Activated T-cell treated with anti-CD3 and anti-CD28 coated beads, Interleukin-2, amount 50 U/mL, for 48 hours (primary cell): ENCODE data around the gene TTC14.
"Not testable (repeated sequence)": the region's sequence is repeated elsewhere in the genome, so short reads cannot be mapped to it uniquely, and the experiment has no call there.

Source experiments
- DNase-seq, 2 experiments: peaks; one replicate each; pipeline ENCODE4 v3.0.0-alpha.2; 2020

Gene TTC14

GRCh38 chr3:180601688-180602666 is at the start of gene TTC14:
Gene TTC14 (plus strand): TSS chr3:180602163. CDS start chr3:180602262, 99 bp downstream.
- DNase-seq = peak; percentile 95 to 96

GRCh38 chr3:180563406-180563805 is 38.6 kb upstream of the TTC14 start:
- no peak for DNase-seq

GRCh38 chr3:180564676-180565075 is 37.3 kb upstream of the TTC14 start:
- DNase-seq = no peak

- DNase-seq = no peak
Observed at GRCh38 chr3:180570238-180570637, 31.7 kb upstream of the TTC14 start.

GRCh38 chr3:180571831-180572598 is 29.9 kb upstream of the TTC14 start:
- DNase-seq = no peak

GRCh38 chr3:180575571-180575970 is 26.4 kb upstream of the TTC14 start:
- DNase-seq = no peak

GRCh38 chr3:180580934-180581333 is 21.0 kb upstream of the TTC14 start:
- DNase-seq = no peak

- DNase-seq = no peak
Observed at GRCh38 chr3:180590396-180590795, 11.6 kb upstream of the TTC14 start.

GRCh38 chr3:180593631-180594030 is 8.3 kb upstream of the TTC14 start:
- not testable (repeated sequence) for DNase-seq

- DNase-seq = no peak
Observed at GRCh38 chr3:180594631-180595558, 7.1 kb upstream of the TTC14 start.

- DNase-seq = no peak
Observed at GRCh38 chr3:180595559-180595935, 6.4 kb upstream of the TTC14 start.

GRCh38 chr3:180600473-180600872 is 1.5 kb upstream of the TTC14 start:
- DNase-seq = no peak

GRCh38 chr3:180611006-180611405 is 9.0 kb downstream of the TTC14 start:
- DNase-seq = no peak

- DNase-seq = no peak
Observed at GRCh38 chr3:180612364-180612763, 10.4 kb downstream of the TTC14 start.

GRCh38 chr3:180615954-180616353 is 14.0 kb downstream of the TTC14 start:
- DNase-seq = no peak

GRCh38 chr3:180617049-180617448 is 15.1 kb downstream of the TTC14 start:
- DNase-seq = no peak

GRCh38 chr3:180618563-180618962 is 16.6 kb downstream of the TTC14 start:
- DNase-seq = not testable (repeated sequence)

GRCh38 chr3:180619723-180620122 is 17.8 kb downstream of the TTC14 start:
- no peak for DNase-seq

GRCh38 chr3:180624714-180625113 is 22.8 kb downstream of the TTC14 start:
- DNase-seq = no peak

- no peak for DNase-seq
Observed at GRCh38 chr3:180626844-180627243, 24.9 kb downstream of the TTC14 start.

- no peak for DNase-seq
Observed at GRCh38 chr3:180630371-180630770, 28.4 kb downstream of the TTC14 start.

GRCh38 chr3:180631317-180631716 is 29.4 kb downstream of the TTC14 start:
- no peak for DNase-seq

GRCh38 chr3:180633722-180634121 is 31.8 kb downstream of the TTC14 start:
- no peak for DNase-seq
